Lower leg skin (tissue), 3 donors: ENCODE results near the gene POU3F3.

Experiments
- CTCF ChIP-seq, 3 donors: fragments of 450-650 bp; IDR thresholded peaks; one replicate each; pipeline ENCODE4 v1.5.1; 2016; ENCODE audit warnings: antibody characterized with exemption in 3 of 3, mild to moderate bottlenecking in 3 of 3, moderate library complexity in 2 of 3
- POLR2A ChIP-seq, 2 donors: fragments of 450-650 bp; IDR thresholded peaks; one replicate each; pipeline ENCODE4 v1.6.1; 2016 to 2017; ENCODE audit warnings: antibody characterized with exemption in 2 of 2, mild to moderate bottlenecking in 1 of 2, moderate library complexity in 1 of 2

GRCh38 chr2:104854498-104855220 lies 744 bp downstream of the POU3F3 start:
- TF ChIP-seq CTCF (IDR thresholded peaks at IDR 0.05) = no peak
- TF ChIP-seq POLR2A (IDR thresholded peaks at IDR 0.05) = no peak
